Peyer's patch (tissue), 4 donors: ENCODE data around the gene TERC.

ENCODE experiments used
- POLR2A ChIP-seq, 2 donors: fragments of 450-650 bp; IDR thresholded peaks; one replicate each; pipeline ENCODE4 v1.5.1; 2017; ENCODE audit warnings: antibody characterized with exemption in 2 of 2, mild to moderate bottlenecking in 2 of 2, moderate library complexity in 2 of 2
- TF ChIP-seq, protein P1 (sequence below), 6 experiments: fragments of 450-650 bp in 4 of 6; fragments of 200-600 bp in 2 of 6; sonication (generic) in 1 of 6; IDR thresholded peaks; one replicate each; pipeline ENCODE4 v1.5.1; 2017 to 2019; ENCODE audit warnings: antibody characterized with exemption in 6 of 6, mild to moderate bottlenecking in 3 of 6, moderate library complexity in 1 of 6

GRCh38 chr3:169755488-169755887, 9.4 kb downstream of the TERC start:
- TF ChIP-seq, protein P1, sequence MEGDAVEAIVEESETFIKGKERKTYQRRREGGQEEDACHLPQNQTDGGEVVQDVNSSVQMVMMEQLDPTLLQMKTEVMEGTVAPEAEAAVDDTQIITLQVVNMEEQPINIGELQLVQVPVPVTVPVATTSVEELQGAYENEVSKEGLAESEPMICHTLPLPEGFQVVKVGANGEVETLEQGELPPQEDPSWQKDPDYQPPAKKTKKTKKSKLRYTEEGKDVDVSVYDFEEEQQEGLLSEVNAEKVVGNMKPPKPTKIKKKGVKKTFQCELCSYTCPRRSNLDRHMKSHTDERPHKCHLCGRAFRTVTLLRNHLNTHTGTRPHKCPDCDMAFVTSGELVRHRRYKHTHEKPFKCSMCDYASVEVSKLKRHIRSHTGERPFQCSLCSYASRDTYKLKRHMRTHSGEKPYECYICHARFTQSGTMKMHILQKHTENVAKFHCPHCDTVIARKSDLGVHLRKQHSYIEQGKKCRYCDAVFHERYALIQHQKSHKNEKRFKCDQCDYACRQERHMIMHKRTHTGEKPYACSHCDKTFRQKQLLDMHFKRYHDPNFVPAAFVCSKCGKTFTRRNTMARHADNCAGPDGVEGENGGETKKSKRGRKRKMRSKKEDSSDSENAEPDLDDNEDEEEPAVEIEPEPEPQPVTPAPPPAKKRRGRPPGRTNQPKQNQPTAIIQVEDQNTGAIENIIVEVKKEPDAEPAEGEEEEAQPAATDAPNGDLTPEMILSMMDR (IDR thresholded peaks at IDR 0.05): no peak
- TF ChIP-seq POLR2A (IDR thresholded peaks at IDR 0.05): no peak
